Activated CD4-positive, alpha-beta T cell treated with anti-CD3 and anti-CD28 coated beads, Interleukin-2, Interleukin-4, amounts not matched to agents 100 ng/mL and 50 ng/mL, durations not matched to agents 16 hours and 8 hours (primary cell): Measurements from ENCODE around the gene CIPC.

Experiments used
- DNase-seq: peaks from one replicate; pipeline ENCODE4 v3.0.0-alpha.2; 2020; ENCODE audit warnings: low spot score

The CIPC gene

GRCh38 chr14:77103951-77104350 lies 5.9 kb downstream of the CIPC start:
- DNase-seq, result no peak

- DNase-seq, result no peak
These were observed 6.3 kb downstream of the CIPC start for GRCh38 chr14:77104393-77104792.

DNA sequence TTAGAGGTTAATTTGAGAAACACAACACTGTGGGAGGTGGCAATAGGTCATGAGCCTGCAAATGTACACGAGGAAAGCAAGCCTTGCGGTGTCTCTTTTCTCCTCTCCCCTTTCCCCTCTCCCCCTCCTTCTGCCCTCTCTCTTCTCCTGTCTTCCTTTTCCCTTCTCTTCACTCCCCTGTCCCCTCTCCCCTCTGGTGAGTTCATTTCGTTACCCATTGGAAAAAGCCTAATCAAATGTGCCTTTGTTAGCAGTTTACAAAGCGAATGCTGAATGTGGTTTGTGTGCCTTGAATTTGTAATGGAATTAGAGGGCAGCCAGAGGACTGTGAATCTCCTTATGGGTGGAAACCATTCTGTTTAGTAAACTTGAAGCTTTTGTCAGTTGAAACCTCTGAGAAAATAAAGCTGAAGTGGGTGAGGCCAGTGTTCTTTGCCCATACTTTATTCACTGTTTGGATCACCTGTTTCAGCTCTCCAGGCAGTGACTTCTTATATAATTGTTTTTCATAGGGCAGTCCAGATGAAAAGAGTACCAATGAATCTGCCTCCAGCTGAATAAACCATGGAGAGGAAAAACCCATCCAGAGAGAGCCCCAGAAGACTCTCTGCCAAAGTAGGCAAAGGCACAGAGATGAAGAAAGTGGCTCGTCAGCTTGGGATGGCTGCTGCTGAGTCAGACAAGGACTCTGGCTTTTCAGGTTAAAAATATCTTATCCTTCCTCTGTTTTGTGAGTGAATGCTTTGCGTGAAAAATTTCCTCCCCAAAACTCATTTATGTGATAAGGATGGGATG lies 7.3 kb downstream of the CIPC start:
- DNase-seq, result no peak

DNA sequence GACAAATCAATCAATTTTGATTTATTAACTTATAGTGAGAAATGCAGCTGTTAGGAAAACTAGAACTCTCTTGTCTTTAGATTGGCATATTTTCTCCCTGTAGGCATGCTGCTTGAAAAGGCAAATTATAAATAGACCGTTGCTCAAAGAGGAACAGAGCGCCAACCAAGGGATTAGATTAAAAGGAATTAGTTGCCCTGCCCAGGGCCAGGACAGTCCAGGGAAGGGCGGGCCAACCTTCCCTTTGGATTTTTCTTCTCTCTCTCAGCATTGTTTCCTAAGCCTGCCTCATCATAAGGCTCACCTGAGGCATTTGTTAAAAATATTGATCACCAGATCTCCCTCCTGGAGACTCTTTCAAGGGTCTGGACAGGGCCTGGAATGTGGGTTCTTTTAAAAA lies 8.6 kb downstream of the CIPC start:
- no peak for DNase-seq

- DNase-seq, result no peak
These were observed 9.2 kb downstream of the CIPC start for GRCh38 chr14:77107228-77107627.

DNA sequence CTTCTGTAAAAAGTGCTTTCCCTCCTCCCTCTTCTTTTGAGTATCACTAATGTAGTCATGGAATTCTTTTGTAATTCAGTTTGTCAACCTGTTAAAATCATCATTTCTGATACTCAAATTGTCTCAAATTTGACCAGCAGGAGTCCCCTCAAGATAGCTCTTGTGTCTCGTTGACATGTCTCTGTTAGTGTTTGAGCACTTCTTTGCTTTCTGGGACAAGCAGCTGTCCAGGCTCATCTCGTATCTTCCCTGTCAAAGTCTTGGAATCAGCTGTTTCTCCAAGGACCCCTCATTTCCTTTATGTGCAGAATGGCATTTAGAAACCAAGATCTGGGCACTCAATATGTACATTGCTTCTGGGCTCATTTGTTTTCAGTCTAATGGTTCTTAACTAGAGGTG lies 10.7 kb downstream of the CIPC start:
- no peak for DNase-seq

DNA sequence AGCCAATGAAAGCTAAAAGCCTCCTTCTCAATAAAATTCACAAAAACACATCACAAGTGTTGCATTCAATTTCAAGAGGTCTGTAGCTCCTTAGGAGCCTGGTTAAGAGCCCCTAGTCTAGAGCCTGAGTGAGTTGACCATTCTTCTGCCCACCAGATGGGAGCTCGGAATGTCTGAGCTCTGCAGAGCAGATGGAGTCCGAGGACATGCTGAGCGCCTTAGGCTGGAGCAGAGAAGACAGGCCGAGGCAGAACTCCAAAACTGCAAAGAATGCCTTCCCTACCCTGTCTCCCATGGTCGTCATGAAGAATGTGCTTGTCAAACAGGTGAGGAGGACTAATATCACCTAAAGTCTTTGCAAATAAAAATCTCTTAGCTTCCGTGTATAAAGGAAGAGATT lies 11.6 kb downstream of the CIPC start:
- DNase-seq, result no peak

GRCh38 chr14:77110286-77110685 lies 12.2 kb downstream of the CIPC start:
- DNase-seq, result no peak

DNA sequence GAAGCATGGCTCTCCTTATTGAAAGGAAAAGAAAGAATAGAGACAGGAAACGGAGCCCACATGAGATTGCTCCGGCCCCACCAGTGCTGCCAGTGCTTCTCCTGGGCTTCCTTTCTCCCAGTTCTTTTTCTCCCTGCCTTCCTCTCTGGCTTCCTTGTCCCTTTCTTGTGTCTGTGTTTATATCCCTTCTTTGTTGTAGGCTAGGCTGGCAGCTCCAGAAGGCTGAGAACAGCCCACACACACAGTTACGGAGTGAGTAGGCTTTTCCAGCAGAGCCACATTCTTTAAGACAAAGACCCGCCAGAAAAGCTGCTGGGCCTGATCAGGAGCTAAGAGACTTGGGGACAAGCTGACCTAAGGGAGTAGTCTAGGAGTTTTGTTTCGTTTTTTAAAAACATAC lies 13.0 kb downstream of the CIPC start:
- no peak for DNase-seq

GRCh38 chr14:77113644-77114043 lies 15.6 kb downstream of the CIPC start:
- no peak for DNase-seq

- no peak for DNase-seq
These were observed 16.6 kb downstream of the CIPC start for GRCh38 chr14:77114609-77115008.

GRCh38 chr14:77116172-77116817 lies 18.2 kb downstream of the CIPC start:
- DNase-seq, result no peak

GRCh38 chr14:77119851-77120250 lies 21.8 kb downstream of the CIPC start:
- DNase-seq, result no peak

DNA sequence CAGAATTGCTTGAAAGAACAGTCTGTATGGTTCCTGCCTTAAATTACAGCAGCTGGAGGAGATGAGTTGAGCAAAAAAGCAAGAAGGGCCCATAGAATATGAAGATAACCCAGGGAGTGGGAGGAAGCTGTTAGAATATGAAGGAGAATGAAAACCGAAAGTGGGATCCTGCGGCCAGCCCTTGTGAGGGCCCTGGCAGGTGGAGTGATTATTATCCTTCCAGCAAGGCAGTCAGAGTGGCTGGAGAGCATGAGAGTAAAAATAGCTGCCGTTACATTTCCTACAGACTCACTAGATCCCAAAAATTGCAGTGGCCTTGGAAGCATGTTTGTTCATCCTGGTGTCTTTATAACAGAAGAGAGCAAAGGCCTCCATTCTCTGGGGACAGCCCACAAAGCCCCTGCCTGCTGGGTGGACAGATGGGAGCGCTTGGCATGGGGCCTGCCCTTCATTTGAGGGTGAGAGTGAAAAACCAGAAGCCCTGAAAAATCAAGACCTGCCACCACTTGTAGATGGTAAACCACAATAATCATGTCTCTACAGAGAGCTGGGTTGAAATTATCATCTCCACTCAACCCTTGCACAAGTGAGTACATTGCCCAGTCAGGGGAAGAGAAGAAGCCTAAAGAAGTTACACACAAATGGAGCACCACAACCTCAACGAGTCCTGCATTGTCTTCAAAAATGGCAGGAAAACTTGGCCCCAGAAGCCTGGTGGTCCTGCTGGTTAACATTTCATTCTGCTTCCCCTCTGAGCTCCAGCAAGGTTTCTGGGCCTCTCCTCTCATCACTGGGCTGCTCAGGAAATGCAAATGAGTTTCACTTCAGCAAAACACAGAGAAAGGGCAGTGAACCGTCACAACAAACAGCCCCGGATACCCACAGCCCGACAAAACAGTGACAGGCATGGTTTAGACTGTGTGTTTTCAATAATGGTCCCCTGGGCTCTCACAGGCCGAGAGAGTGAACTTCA lies 23.0 kb downstream of the CIPC start:
- peak; percentile 49 for DNase-seq

- no peak for DNase-seq
These were observed 24.6 kb downstream of the CIPC start for GRCh38 chr14:77122526-77123125.

- no peak for DNase-seq
These were observed 25.6 kb downstream of the CIPC start for GRCh38 chr14:77123381-77124325.

DNA sequence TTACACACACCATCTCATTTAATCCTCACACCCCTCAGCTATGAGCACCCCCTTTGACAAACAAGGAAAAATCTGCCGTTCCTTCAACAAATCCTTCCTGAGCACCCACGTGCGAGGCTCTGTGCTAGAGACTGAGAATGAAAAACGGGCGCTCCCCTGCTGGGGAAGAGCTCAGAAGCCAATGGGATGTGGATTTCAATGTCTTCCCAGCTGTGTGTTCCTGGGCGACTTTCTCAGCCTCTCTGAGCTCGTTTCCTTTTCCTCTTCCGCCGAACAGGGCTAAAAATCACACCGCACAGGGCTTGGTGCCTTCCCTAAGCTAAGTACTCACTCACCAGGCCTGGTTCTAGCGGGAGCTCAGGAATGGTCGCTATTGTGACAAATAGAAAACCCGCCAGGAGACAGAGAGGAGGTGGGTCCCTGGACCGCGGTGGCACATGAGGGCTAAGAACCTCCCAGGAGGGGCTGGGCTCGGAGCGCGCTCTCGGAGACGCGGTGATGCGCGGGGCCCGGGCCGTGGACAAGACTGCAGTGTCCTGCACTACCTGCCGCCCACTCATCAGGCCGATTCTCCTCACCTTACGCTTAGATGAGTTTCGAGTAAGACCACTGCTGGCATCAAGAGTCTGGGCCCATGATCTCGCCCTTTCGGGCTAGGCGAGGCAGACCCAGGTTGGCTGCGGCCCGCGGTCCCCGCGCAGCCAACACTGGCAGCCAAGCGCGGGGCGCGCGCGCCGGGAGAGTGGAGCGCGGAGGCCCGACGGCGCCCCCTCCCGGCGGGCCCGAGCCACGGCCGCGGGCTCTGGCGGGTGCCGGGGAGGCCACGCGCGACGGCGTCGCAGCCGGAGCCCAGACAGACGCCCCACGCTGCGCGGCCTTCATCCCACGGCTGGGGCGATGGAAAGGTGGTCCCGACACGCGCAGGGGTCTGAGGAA lies 26.6 kb downstream of the CIPC start:
- no peak for DNase-seq

DNA sequence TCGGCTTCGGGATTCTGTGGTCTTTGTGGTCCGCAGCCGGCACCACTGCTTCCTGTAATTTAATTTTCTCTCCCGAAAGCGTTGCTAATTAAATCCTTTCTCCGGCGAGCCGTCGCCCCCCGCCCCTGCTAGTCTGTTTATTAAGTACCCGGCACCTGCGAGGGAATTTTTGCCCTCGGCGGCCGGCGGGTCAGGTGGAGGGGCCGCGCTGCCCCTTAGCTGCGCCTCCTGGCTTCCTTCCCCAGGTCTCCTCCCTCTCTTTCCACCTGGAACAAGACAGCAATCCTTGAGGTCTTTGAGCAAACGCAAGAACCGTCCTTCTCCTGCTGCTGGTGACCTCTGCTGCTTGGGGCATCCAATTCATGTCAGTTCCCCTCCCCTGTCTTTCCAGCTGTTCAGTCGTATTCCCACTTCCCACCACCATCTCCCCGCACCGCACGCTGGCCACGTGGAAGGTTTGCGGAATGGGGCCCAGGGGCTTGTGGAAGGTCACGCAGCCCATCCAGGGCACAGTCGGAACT lies 27.3 kb downstream of the CIPC start:
- no peak for DNase-seq

- no peak for DNase-seq
These were observed 27.8 kb downstream of the CIPC start for GRCh38 chr14:77125823-77126325.
